GM18951 (cell line): ENCODE results near the gene RNF5.

Experiments used
- POLR2A ChIP-seq: IDR thresholded peaks from 4 replicates; pipeline ENCODE4 v1.6.1; 2011; ENCODE audit warnings: mild to moderate bottlenecking; ENCODE audit not compliant: insufficient read length, insufficient read depth; ENCODE audit errors: extremely low read depth
- in situ Hi-C: fragments of 300-500 bp; cut with MboI; formaldehyde crosslinking; loops from one replicate; pipeline ENCODE4 v1.12.0; 2022; ENCODE audit warnings: low sequenced_read_pairs, mixed read lengths, inconsistent platforms; ENCODE audit not compliant: unreplicated experiment

Gene RNF5

DNA sequence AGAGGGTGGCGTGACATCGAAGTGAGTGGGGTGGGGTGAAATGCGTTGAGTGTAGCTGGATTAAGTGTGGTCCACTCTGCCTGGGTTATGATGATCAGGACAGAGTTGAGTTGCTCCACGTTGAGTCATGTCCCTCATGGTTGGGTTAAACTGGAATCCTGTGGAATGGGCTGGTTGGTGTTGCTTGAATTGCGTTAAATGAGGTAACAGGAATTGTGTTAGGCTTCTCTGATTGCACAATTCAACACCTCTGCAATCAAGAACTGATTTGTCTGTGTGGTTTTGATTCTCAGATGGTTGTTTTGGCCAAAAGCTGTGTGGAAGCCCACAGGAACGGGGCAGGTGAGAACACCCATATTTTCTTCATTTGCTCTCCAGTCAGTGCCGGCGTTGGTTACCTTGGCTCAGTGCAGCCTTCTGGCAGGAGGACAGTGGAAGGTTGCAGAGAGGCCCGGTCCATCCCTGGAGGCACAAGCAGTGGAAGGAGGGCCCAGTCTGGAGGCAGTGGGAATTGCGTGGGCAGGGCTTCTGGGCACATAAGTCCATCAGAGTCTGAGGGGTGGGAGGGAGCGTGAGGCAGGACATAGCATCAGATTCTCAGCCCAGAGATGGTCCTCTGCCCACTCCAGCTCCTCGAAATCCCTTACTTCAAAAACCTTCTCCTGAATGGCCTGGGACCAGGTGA lies 34.0 kb downstream of the RNF5 start:
- in situ Hi-C loops = no loop called here
- no peak for TF ChIP-seq POLR2A

DNA sequence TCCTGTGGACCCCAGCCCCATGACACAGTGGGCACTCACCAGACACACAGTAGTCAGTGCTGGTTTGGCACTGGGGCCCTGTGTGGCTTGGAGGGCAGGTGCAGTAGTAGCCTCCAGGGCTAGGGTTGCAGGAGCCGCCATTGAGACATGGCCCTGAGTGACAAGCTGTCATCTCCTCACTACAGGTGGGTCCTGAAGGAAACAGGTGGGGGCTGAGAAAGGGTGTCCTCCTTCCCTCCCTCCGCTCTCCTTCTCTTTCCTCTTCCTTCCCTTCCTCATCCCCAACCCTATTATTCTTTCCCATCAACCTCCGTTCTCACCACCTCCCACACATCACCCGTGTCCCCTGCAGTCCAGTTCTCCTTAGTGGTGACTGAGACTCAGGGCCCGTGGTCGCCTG lies 35.4 kb downstream of the RNF5 start:
- no peak for TF ChIP-seq POLR2A
- in situ Hi-C loops = no loop called here

GRCh38 chr6:32214126-32214525 lies 35.9 kb downstream of the RNF5 start:
- no peak for TF ChIP-seq POLR2A
- in situ Hi-C loops = no loop called here

DNA sequence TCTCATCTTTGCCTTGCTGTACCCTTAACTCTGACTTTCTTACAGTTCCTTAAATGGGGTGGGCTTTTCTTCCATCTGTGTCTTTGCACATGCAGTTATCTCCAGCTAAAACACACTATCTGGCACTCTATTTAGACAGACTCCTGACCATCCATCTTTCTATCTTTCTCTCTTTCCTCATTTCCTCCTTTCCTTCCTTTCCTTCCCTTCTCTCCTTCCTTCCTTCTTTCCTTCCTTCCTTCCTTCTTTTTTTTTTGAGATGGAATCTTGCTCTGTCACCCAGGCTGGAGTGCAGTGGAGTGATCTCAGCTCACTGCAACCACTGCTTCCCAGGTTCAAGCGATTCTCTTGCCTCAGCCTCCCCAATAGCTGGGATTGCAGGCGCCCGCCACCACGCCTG lies 37.4 kb downstream of the RNF5 start:
- TF ChIP-seq POLR2A = no peak
- in situ Hi-C loops = no loop called here

DNA sequence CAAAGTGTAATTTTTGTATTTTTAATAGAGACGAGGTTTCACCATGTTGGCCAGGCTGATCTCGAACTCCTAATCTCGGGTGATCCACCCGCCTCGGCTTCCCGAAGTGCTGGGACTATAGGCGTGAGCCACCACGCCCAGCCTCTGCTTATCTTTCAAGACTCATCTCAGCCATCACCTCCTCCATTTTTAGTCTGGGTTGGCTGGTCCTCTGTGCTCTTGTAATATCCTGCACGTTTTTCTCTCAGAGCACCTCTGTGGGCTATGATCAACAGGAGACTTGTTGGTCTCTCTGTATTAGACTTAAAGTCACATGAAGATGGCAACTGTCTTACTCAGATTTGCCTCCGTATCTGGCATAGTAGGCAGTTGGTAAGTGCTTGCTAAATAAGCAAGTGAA lies 38.1 kb downstream of the RNF5 start:
- no peak for TF ChIP-seq POLR2A
- in situ Hi-C loops = no loop called here

GRCh38 chr6:32216998-32217397 lies 38.8 kb downstream of the RNF5 start:
- in situ Hi-C loops = no loop called here
- TF ChIP-seq POLR2A = no peak

- in situ Hi-C loops = no loop called here
- no peak for TF ChIP-seq POLR2A
These were observed 40.0 kb downstream of the RNF5 start for GRCh38 chr6:32218167-32218566.

DNA sequence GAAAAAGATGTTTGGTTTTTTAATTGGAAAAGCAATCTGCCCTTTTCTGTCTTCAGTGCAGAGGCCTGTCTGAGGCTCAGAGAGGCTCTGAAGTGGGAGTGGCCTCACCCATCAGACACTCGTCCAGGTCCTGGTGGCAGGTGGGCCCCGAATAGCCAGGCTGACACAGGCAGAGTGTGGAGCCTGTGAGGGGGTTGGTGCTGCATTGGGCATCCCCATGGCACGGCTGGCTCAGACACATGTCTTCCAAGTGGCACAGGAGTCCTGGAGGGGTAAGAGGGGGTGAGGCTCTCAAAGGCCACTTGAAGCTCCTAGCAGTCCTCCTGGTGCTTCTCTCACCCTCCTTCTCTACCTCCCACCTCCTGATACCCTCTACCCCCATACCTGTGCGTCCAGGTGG lies 41.8 kb downstream of the RNF5 start:
- no peak for TF ChIP-seq POLR2A
- in situ Hi-C loops = no loop called here

DNA sequence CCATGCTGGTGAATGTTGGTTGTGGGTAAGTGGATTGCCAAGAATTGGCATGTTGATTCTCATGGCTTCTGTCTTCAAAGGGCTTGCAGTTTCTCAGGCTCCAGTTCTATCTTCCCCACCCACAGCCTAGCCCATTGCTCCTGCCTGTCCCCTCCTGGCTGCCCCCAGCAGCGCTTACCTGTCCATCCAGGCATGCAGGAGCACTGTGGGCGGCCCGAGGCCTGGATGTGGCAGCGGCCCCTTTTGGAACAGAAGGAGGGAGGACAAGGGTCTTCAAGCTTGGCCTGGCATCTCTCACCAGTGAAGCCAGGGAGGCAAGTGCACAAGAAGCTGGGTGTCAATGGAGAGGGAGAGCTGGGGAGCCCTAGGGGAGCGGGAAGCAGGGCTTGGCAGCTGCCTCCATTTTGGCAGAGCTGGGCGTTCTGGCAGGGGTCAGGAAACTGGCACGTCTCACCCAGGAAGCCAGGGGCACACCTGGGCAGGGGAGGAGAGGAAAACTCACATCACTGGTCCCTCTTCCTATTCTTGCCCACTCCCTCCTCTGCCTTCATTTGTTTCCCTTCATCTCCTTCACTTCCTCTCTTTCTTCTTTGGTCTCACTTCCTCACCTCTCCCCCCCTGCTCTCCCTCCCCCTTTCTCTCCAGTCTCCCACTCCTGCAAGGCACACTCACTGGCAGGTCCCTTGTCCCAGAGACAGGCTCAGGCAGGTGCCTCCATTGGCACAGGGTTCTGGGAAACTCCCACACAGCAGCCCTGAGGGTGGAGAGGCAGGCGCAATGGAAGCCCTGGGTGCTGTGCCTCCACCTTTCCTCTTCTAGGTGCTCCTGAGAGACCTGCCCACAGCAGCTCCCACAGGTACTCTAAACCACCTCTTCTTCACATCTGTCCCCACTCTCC lies 44.4 kb downstream of the RNF5 start:
- in situ Hi-C loops = no loop called here
- TF ChIP-seq POLR2A = no peak

GRCh38 chr6:32223258-32224235 lies 45.3 kb downstream of the RNF5 start, which contains the start of gene NOTCH4:
Gene NOTCH4 (minus strand): TSS chr6:32224067. CDS start chr6:32223928, 139 bp downstream.
- in situ Hi-C loops = no loop called here
- TF ChIP-seq POLR2A = no peak

DNA sequence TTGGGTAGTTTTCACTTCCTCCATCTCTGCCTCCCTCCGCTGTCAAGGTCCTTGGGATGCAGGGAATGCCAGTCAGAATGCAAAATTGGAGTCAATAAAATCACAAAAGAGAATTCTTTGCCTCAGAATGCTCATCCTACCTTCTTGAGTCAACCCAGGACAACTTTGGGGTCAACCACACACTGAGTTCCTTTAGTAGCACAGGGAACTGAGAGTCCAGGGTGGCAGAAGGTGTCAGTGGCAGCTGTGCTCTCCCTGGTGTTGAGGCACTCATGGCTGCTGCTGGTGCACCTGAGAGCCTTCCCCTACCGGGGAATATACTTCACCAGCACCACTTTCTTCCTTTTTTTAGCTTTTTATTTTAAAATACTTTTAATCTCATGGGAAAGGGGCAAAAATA lies 46.5 kb downstream of the RNF5 start:
- in situ Hi-C loops = no loop called here

GRCh38 chr6:32226434-32226833 lies 48.2 kb downstream of the RNF5 start:
- in situ Hi-C loops = no loop called here
- no peak for TF ChIP-seq POLR2A

More for the DNA sequence above, 46.5 kb downstream of the RNF5 start:
- TF ChIP-seq POLR2A = no peak
